Measurements from ENCODE around the gene SCO2. TPM values are rescaled to one million over a fixed set of nuclear protein-coding genes. Genes with fewer than 3 reads are reported as not detected.

The SCO2 gene
- polyA plus RNA-seq, 3 donors: 39.5 to 101 (median 69.6) TPM

GRCh38 chr22:50527921-50528681 is 2.7 kb upstream of the SCO2 start:
- Mint-ChIP-seq H3K4me1 (peaks cover 36% of the 10 kb centered on the region), H3K27ac (peak overlapping the region; percentile 94 to 100 (median 97)), H3K36me3 (peaks cover 36 to 42% of the 10 kb centered on the region in 2 donors), H3K9me3 (no peaks in the 10 kb centered on the region), H3K4me3 (peak overlapping the region; percentile 91 to 95), H3K27me3 (ENCODE audit: low read depth in 3 of 3) (no peaks in the 10 kb centered on the region)
- H3K9me3 ChIP-seq (replicated peaks in 1 of 2; ENCODE audit: control insufficient read depth in 1 of 2, insufficient read depth in 1 of 2, low read length in 2 of 2): no peaks in the 10 kb centered on the region
- H3K27me3 ChIP-seq (ENCODE audit: control insufficient read depth in 2 of 2, insufficient read depth in 2 of 2, low read length in 2 of 2): no peaks in the 10 kb centered on the region
- H3K27ac ChIP-seq (ENCODE audit: low read depth in 1 of 2, low read length in 2 of 2): peak overlapping the region; percentile 100
- intact Hi-C loops (cut with micrococcal nuclease): loop anchor here (2.0 to 5.0 kb wide), 5 partner anchors 19 to 94 kb away; partner anchors contain the start of genes CHKB (in 2 of the 2), NCAPH2 (in 2 of the 2) and SYCE3 (in 2 of the 2)
- peaks cover 86% of the 10 kb centered on the region for H3K79me2 ChIP-seq (ENCODE audit: insufficient read depth, low read length)
- peak in 2 of 3 donors; percentile 48 to 57 for DNase-seq
- peaks cover 27 to 34% of the 10 kb centered on the region in 2 donors for H3K36me3 ChIP-seq (replicated peaks in 1 of 2; ENCODE audit: control insufficient read depth in 1 of 2, insufficient read depth in 2 of 2, low read length in 2 of 2)
- H2AFZ ChIP-seq (ENCODE audit: insufficient read depth, low read depth, low read length, poor library complexity, severe bottlenecking): no peak overlapping the region
- peaks cover 66% of the 10 kb centered on the region for H4K20me1 ChIP-seq (ENCODE audit: insufficient read depth, low read length)
- TF ChIP-seq CTCF (IDR thresholded peaks at IDR 0.05): no peak
- H3K4me2 ChIP-seq (replicated peaks; ENCODE audit: extremely low read depth, low read length, poor library complexity, severe bottlenecking): peak overlapping the region; percentile 95
- peaks cover 53 to 81% of the 10 kb centered on the region in 2 donors for H3K4me1 ChIP-seq (ENCODE audit: control insufficient read depth in 1 of 2, insufficient read depth in 2 of 2, low read length in 2 of 2)
- peak overlapping the region; percentile 100 for H3K9ac ChIP-seq (ENCODE audit: insufficient read depth, low read length, poor library complexity, severe bottlenecking)
- peak overlapping the region; percentile 72 to 99 (median 73) for H3K4me3 ChIP-seq (replicated peaks in 1 of 3; ENCODE audit: low read depth in 2 of 3, low read length in 3 of 3)
- WGBS (ENCODE audit: insufficient coverage): 84% methylated on average over 13 of the region's 18 CpGs

- peaks cover 76% of the 10 kb centered on the region for H3K79me2 ChIP-seq (ENCODE audit: insufficient read depth, low read length)
- peaks cover 36 to 50% of the 10 kb centered on the region in 2 donors for H3K36me3 Mint-ChIP-seq
- peak overlapping the region; percentile 100 for H3K27ac ChIP-seq (ENCODE audit: low read depth in 1 of 2, low read length in 2 of 2)
- H3K4me1 Mint-ChIP-seq: peaks cover 30% of the 10 kb centered on the region
- peak overlapping the region; percentile 100 for H3K9ac ChIP-seq (ENCODE audit: insufficient read depth, low read length, poor library complexity, severe bottlenecking)
- H3K4me1 ChIP-seq (ENCODE audit: control insufficient read depth in 1 of 2, insufficient read depth in 2 of 2, low read length in 2 of 2): peaks cover 44 to 71% of the 10 kb centered on the region in 2 donors
- WGBS (ENCODE audit: insufficient coverage): 15% methylated on average over 27 of the region's 29 CpGs
- H3K4me3 ChIP-seq (replicated peaks in 1 of 3; ENCODE audit: low read depth in 2 of 3, low read length in 3 of 3): peak overlapping the region; percentile 72 to 99 (median 73)
- no peak for TF ChIP-seq CTCF (IDR thresholded peaks at IDR 0.05)
- no peaks in the 10 kb centered on the region for H3K9me3 ChIP-seq (replicated peaks in 1 of 2; ENCODE audit: control insufficient read depth in 1 of 2, insufficient read depth in 1 of 2, low read length in 2 of 2)
- peaks cover 36 to 44% of the 10 kb centered on the region in 2 donors for H3K36me3 ChIP-seq (replicated peaks in 1 of 2; ENCODE audit: control insufficient read depth in 1 of 2, insufficient read depth in 2 of 2, low read length in 2 of 2)
- H4K20me1 ChIP-seq (ENCODE audit: insufficient read depth, low read length): peaks cover 76% of the 10 kb centered on the region
- intact Hi-C loops (cut with micrococcal nuclease): loop anchor here (2.0 to 5.0 kb wide), 5 partner anchors 18 to 95 kb away; partner anchors contain the start of genes CHKB (in 2 of the 2), NCAPH2 (in 2 of the 2) and SYCE3 (in 2 of the 2)
- peak overlapping the region; percentile 91 to 95 for H3K4me3 Mint-ChIP-seq
- peak overlapping the region; percentile 94 to 100 (median 97) for H3K27ac Mint-ChIP-seq
- no peaks in the 10 kb centered on the region for H3K9me3 Mint-ChIP-seq
- H3K27me3 Mint-ChIP-seq (ENCODE audit: low read depth in 3 of 3): no peaks in the 10 kb centered on the region
- no peaks in the 10 kb centered on the region for H3K27me3 ChIP-seq (ENCODE audit: control insufficient read depth in 2 of 2, insufficient read depth in 2 of 2, low read length in 2 of 2)
- DNase-seq: peak; percentile 60 to 81 (median 80)
- H3K4me2 ChIP-seq (replicated peaks; ENCODE audit: extremely low read depth, low read length, poor library complexity, severe bottlenecking): peak overlapping the region; percentile 95
- H2AFZ ChIP-seq (ENCODE audit: insufficient read depth, low read depth, low read length, poor library complexity, severe bottlenecking): no peak overlapping the region
Measured at GRCh38 chr22:50526834-50527801, 1.7 kb upstream of the SCO2 start.
